ENCODE data around the gene STARD10. TPM values are rescaled to one million over a fixed set of nuclear protein-coding genes. Genes with fewer than 3 reads are reported as not detected.
"Not testable (repeated sequence)": the region's sequence is repeated elsewhere in the genome, so short reads cannot be mapped to it uniquely, and the experiment has no call there.

Gene STARD10
- total RNA-seq, 1 donor from 2014 or later, result 38.4 TPM

GRCh38 chr11:72808331-72808798 is 14.5 kb upstream of the STARD10 start:
- H3K9ac ChIP-seq (ENCODE audit: low read length), result peak overlapping the region; percentile 39
- H2AFZ ChIP-seq (ENCODE audit: low read depth, low read length), result no peak overlapping the region
- H3K79me2 ChIP-seq (ENCODE audit: insufficient read depth, low read length), result peaks cover 14% of the 10 kb centered on the region
- DNase-seq (ENCODE audit: low read depth) (peak; percentile 67), FAIRE-seq (no peak)
- H3K9me3 ChIP-seq (ENCODE audit: insufficient read depth, low read depth, low read length), result no peaks in the 10 kb centered on the region
- no peaks in the 10 kb centered on the region for H4K20me1 ChIP-seq (ENCODE audit: insufficient read depth, low read length)
- Mint-ChIP-seq H3K27ac (ENCODE audit: unreplicated experiment) (no peak overlapping the region), H3K9me3 (ENCODE audit: unreplicated experiment) (peaks cover 1% of the 10 kb centered on the region), H3K4me3 (ENCODE audit: unreplicated experiment) (no peak overlapping the region), H3K27me3 (ENCODE audit: low read depth, unreplicated experiment) (no peaks in the 10 kb centered on the region), H3K4me1 (ENCODE audit: low read depth, unreplicated experiment) (peaks cover 11% of the 10 kb centered on the region), H3K36me3 (ENCODE audit: low read depth, unreplicated experiment) (peaks cover 6% of the 10 kb centered on the region)
- peaks cover 17% of the 10 kb centered on the region for H3K4me1 ChIP-seq (ENCODE audit: insufficient read depth, low read length)
- H3K4me2 ChIP-seq (ENCODE audit: low read length), result no peak overlapping the region
- no peaks in the 10 kb centered on the region for H3K27me3 ChIP-seq (ENCODE audit: insufficient read depth, low read length)
- no peaks in the 10 kb centered on the region for H3K36me3 ChIP-seq (ENCODE audit: insufficient read depth, low read length)
- TF ChIP-seq, protein P1, sequence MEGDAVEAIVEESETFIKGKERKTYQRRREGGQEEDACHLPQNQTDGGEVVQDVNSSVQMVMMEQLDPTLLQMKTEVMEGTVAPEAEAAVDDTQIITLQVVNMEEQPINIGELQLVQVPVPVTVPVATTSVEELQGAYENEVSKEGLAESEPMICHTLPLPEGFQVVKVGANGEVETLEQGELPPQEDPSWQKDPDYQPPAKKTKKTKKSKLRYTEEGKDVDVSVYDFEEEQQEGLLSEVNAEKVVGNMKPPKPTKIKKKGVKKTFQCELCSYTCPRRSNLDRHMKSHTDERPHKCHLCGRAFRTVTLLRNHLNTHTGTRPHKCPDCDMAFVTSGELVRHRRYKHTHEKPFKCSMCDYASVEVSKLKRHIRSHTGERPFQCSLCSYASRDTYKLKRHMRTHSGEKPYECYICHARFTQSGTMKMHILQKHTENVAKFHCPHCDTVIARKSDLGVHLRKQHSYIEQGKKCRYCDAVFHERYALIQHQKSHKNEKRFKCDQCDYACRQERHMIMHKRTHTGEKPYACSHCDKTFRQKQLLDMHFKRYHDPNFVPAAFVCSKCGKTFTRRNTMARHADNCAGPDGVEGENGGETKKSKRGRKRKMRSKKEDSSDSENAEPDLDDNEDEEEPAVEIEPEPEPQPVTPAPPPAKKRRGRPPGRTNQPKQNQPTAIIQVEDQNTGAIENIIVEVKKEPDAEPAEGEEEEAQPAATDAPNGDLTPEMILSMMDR (IDR thresholded peaks at IDR 0.05; ENCODE audit: insufficient read depth, low read depth, low read length), result no peak
- TF ChIP-seq EZH2 (IDR thresholded peaks at IDR 0.05; ENCODE audit: insufficient read depth, low read length), result no peak
- H3K4me3 ChIP-seq (ENCODE audit: insufficient read depth, low read depth, low read length), result no peak overlapping the region
- H3K27ac ChIP-seq (ENCODE audit: low read depth, low read length), result peak overlapping the region; percentile 15

DNA sequence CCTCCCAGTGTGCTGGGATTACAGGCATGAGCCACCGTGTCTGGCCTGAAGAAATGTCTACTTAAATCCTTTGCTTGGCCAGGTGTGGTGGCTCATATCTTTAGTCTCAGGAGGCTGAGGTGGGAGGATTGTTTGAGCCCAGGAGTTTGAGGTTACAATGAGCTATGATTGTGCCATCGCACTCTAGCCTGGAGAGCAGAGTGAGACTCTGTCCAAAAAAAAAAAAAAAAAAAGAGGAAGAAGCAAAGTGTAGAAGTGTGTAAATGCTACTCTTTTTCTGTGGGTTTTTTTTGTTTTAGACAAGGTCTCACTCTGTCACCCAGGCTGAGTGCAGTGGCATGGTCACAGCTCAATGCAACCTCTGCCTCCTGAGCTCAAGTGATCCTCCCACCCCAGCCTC is 13.9 kb upstream of the STARD10 start:
- Mint-ChIP-seq H3K4me3 (ENCODE audit: unreplicated experiment) (no peak overlapping the region), H3K27me3 (ENCODE audit: low read depth, unreplicated experiment) (no peaks in the 10 kb centered on the region), H3K27ac (ENCODE audit: unreplicated experiment) (no peak overlapping the region), H3K9me3 (ENCODE audit: unreplicated experiment) (peaks cover 1% of the 10 kb centered on the region), H3K4me1 (ENCODE audit: low read depth, unreplicated experiment) (peaks cover 6% of the 10 kb centered on the region), H3K36me3 (ENCODE audit: low read depth, unreplicated experiment) (peaks cover 3% of the 10 kb centered on the region)
- Histone ChIP-seq H4K20me1 (ENCODE audit: insufficient read depth, low read length) (no peaks in the 10 kb centered on the region), H3K9ac (ENCODE audit: low read length) (no peak overlapping the region), H3K4me2 (ENCODE audit: low read length) (no peak overlapping the region), H3K27ac (ENCODE audit: low read depth, low read length) (no peak overlapping the region), H3K27me3 (ENCODE audit: insufficient read depth, low read length) (no peaks in the 10 kb centered on the region), H3K4me1 (ENCODE audit: insufficient read depth, low read length) (peaks cover 11% of the 10 kb centered on the region), H3K36me3 (ENCODE audit: insufficient read depth, low read length) (no peaks in the 10 kb centered on the region), H3K79me2 (ENCODE audit: insufficient read depth, low read length) (peaks cover 9% of the 10 kb centered on the region), H3K4me3 (ENCODE audit: insufficient read depth, low read depth, low read length) (no peak overlapping the region), H2AFZ (ENCODE audit: low read depth, low read length) (no peak overlapping the region), H3K9me3 (ENCODE audit: insufficient read depth, low read depth, low read length) (no peaks in the 10 kb centered on the region)
- no peak for TF ChIP-seq EZH2 (IDR thresholded peaks at IDR 0.05; ENCODE audit: insufficient read depth, low read length)
- TF ChIP-seq, protein P1 (IDR thresholded peaks at IDR 0.05; ENCODE audit: insufficient read depth, low read depth, low read length), result no peak
- FAIRE-seq, result no peak
- no peak for DNase-seq (ENCODE audit: low read depth)

DNA sequence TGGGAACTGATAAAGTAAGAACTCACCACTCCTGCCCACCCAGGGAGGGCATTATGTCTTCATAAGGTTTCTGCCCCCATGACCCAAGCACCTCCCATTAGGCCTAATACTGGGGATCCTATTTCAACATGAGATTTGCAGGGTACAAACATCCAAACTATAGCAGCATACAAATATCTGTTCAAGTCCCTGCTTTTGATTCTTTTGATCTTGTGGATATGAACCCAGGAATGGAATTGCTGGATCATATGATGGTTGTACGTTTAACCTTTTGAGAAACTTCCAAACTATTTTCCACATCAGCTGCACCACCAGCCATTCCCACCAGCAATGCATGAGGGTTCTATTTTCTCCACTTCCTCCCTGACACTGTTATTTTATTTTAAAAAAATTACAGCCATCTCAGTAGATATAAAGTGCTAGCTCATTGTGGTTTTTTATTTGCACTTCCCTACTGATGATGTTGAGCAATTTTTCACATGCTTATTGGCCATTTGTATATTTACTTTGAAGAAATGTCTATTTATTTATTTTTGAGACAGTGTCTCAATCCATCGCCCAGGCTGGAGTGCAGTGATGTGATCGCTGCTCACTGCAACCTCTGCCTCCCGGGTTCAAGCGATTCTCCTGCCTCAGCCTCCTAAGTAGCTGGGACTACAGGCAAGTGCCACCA is 13.3 kb upstream of the STARD10 start:
- H3K4me2 ChIP-seq (ENCODE audit: low read length), result no peak overlapping the region
- TF ChIP-seq, protein P1 (IDR thresholded peaks at IDR 0.05; ENCODE audit: insufficient read depth, low read depth, low read length), result no peak
- TF ChIP-seq EZH2 (IDR thresholded peaks at IDR 0.05; ENCODE audit: insufficient read depth, low read length), result no peak
- Mint-ChIP-seq H3K4me1 (ENCODE audit: low read depth, unreplicated experiment) (peaks cover 2% of the 10 kb centered on the region), H3K9me3 (ENCODE audit: unreplicated experiment) (peaks cover 1% of the 10 kb centered on the region), H3K27me3 (ENCODE audit: low read depth, unreplicated experiment) (no peaks in the 10 kb centered on the region), H3K4me3 (ENCODE audit: unreplicated experiment) (no peak overlapping the region), H3K27ac (ENCODE audit: unreplicated experiment) (no peak overlapping the region), H3K36me3 (ENCODE audit: low read depth, unreplicated experiment) (peaks cover 3% of the 10 kb centered on the region)
- H3K27ac ChIP-seq (ENCODE audit: low read depth, low read length), result peak overlapping the region; percentile 12
- H3K79me2 ChIP-seq (ENCODE audit: insufficient read depth, low read length), result peaks cover 4% of the 10 kb centered on the region
- DNase-seq (ENCODE audit: low read depth) (peak; percentile 54), FAIRE-seq (no peak)
- no peaks in the 10 kb centered on the region for H3K9me3 ChIP-seq (ENCODE audit: insufficient read depth, low read depth, low read length)
- H2AFZ ChIP-seq (ENCODE audit: low read depth, low read length), result no peak overlapping the region
- H3K9ac ChIP-seq (ENCODE audit: low read length), result no peak overlapping the region
- no peaks in the 10 kb centered on the region for H3K36me3 ChIP-seq (ENCODE audit: insufficient read depth, low read length)
- no peaks in the 10 kb centered on the region for H4K20me1 ChIP-seq (ENCODE audit: insufficient read depth, low read length)
- no peak overlapping the region for H3K4me3 ChIP-seq (ENCODE audit: insufficient read depth, low read depth, low read length)
- H3K27me3 ChIP-seq (ENCODE audit: insufficient read depth, low read length), result no peaks in the 10 kb centered on the region
- H3K4me1 ChIP-seq (ENCODE audit: insufficient read depth, low read length), result peaks cover 7% of the 10 kb centered on the region

GRCh38 chr11:72806378-72806777 is 12.5 kb upstream of the STARD10 start:
- H3K4me2 ChIP-seq (ENCODE audit: low read length); H3K9me3 Mint-ChIP-seq (ENCODE audit: unreplicated experiment); H3K4me3 Mint-ChIP-seq (ENCODE audit: unreplicated experiment); H3K27ac Mint-ChIP-seq (ENCODE audit: unreplicated experiment); H3K27me3 Mint-ChIP-seq (ENCODE audit: low read depth, unreplicated experiment); FAIRE-seq; H3K4me1 Mint-ChIP-seq (ENCODE audit: low read depth, unreplicated experiment); H3K27me3 ChIP-seq (ENCODE audit: insufficient read depth, low read length); DNase-seq (ENCODE audit: low read depth); H4K20me1 ChIP-seq (ENCODE audit: insufficient read depth, low read length); H3K9me3 ChIP-seq (ENCODE audit: insufficient read depth, low read depth, low read length); H3K27ac ChIP-seq (ENCODE audit: low read depth, low read length); H2AFZ ChIP-seq (ENCODE audit: low read depth, low read length); H3K36me3 Mint-ChIP-seq (ENCODE audit: low read depth, unreplicated experiment); H3K79me2 ChIP-seq (ENCODE audit: insufficient read depth, low read length); H3K4me1 ChIP-seq (ENCODE audit: insufficient read depth, low read length); H3K36me3 ChIP-seq (ENCODE audit: insufficient read depth, low read length); H3K4me3 ChIP-seq (ENCODE audit: insufficient read depth, low read depth, low read length); H3K9ac ChIP-seq (ENCODE audit: low read length): not testable (repeated sequence)

Measured in astrocyte (in vitro differentiated cells and primary cell).